ENCODE measurements around the gene CHCHD10. TPM values are rescaled to one million over a fixed set of nuclear protein-coding genes. Genes with fewer than 3 reads are reported as not detected.

The CHCHD10 gene
- total and polyA plus RNA-seq, 12 donors, result 4.6 to 528 (median 142) TPM

GRCh38 chr22:23774114-23774921, 6.5 kb upstream of the CHCHD10 start:
- WGBS, 4 donors, result 64 to 89% (median 77%) methylated on average over 5 to 12 of the region's 12 CpGs
- H3K27me3 ChIP-seq, result no peaks in the 10 kb centered on the region
- peaks cover 0 to 6% of the 10 kb centered on the region in 2 donors for H3K4me1 ChIP-seq (replicated peaks in 1 of 2)
- intact Hi-C loops (cut with DNase I), result no loop called here
- no peaks in the 10 kb centered on the region for H3K9me3 ChIP-seq (replicated peaks in 1 of 3)
- DNase-seq, result no peak
- no peaks in the 10 kb centered on the region for H3K36me3 ChIP-seq (replicated peaks in 1 of 2)
- no peak overlapping the region for H3K27ac ChIP-seq
- TF ChIP-seq POLR2A (IDR thresholded peaks at IDR 0.05), result no peak
- TF ChIP-seq CTCF (IDR thresholded peaks at IDR 0.05), result no peak
- no peak overlapping the region for H3K4me3 ChIP-seq

DNA sequence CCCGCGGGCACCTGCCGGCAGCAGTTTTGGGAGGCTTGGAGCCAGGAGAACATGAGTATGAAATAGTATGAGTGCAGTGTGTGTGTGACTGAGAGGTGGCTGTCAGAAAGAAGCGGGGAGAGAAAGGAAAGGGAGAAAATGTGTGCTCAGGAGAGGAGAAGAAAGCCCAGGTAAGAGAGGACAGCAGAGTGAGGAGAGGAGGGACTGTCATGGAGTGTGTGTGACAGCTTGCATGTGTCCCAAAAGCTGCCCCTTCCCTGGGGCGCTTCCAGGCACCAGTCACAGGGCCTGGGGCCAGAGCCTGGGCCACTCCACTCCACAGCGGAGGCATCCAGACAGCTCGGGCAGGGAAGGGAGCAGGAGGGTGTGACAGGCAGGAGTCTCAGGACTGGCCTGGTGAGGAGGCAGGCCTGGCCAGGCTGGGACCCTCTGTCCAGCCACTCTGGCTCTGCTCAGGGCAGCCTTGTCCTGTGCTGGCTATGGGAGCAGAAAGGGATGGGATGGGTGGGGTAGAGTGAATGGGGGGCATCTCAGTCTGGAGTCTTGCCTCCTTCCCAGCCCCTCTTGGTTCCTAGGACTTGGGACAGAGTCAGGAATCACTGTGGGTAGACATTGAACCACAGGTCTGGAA, 5.8 kb upstream of the CHCHD10 start:
- 72 to 83% (median 75%) methylated on average over 5 to 7 of the region's 7 CpGs for WGBS, 4 donors
- Histone ChIP-seq H3K27ac (no peak overlapping the region), H3K9me3 (replicated peaks in 1 of 3) (no peaks in the 10 kb centered on the region), H3K4me3 (peak overlapping the region in 1 of 4 donors; percentile 67), H3K27me3 (no peaks in the 10 kb centered on the region), H3K4me1 (replicated peaks in 1 of 2) (peaks cover 0 to 10% of the 10 kb centered on the region in 2 donors), H3K36me3 (replicated peaks in 1 of 2) (no peaks in the 10 kb centered on the region)
- intact Hi-C loops (cut with DNase I), result no loop called here
- TF ChIP-seq POLR2A (IDR thresholded peaks at IDR 0.05) (no peak), CTCF (IDR thresholded peaks at IDR 0.05) (no peak)
- DNase-seq, result no peak

- TF ChIP-seq POLR2A (IDR thresholded peaks at IDR 0.05) (no peak), CTCF (IDR thresholded peaks at IDR 0.05) (no peak)
- intact Hi-C loops (cut with DNase I), result no loop called here
- Histone ChIP-seq H3K36me3 (replicated peaks in 1 of 2) (no peaks in the 10 kb centered on the region), H3K9me3 (replicated peaks in 1 of 3) (no peaks in the 10 kb centered on the region), H3K27ac (peak within 1 kb of the TSS in 1 of 5 donors; percentile 33), H3K27me3 (no peaks in the 10 kb centered on the region), H3K4me3 (peak within 1 kb of the TSS in 2 of 4 donors; percentile 28 to 67), H3K4me1 (replicated peaks in 1 of 2) (peaks cover 0 to 13% of the 10 kb centered on the region in 2 donors)
- DNase-seq, result peak in 4 of 7 donors; percentile 49 to 60 (median 58)
- 10 to 67% (median 19%) methylated on average over 6 to 78 of the region's 79 CpGs for WGBS, 4 donors
These were observed 5.1 kb upstream of the CHCHD10 start, which contains the start of gene MMP11 for GRCh38 chr22:23772649-23773473. Gene MMP11 (plus strand): TSS chr22:23772849. CDS start chr22:23772871, 22 bp downstream.

DNA sequence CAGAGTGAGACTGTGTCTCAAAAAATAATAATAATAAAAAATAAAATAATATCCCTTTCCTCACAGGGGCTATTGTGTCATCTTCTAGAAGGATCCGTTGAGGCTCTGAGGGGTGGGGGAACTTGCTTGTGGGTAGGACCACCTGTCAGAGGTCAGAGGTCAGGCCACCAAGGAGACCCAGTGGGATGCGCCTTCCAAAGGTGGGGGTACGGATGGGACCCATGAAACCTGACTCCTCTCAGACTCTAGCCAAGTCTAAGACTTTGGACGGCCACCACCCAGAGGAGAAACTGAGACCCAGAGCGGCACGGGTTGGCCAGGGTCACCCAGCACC, 4.5 kb upstream of the CHCHD10 start:
- TF ChIP-seq CTCF (IDR thresholded peaks at IDR 0.05) (no peak), POLR2A (IDR thresholded peaks at IDR 0.05) (no peak)
- DNase-seq, result no peak
- no peaks in the 10 kb centered on the region for H3K36me3 ChIP-seq (replicated peaks in 1 of 2)
- H3K27ac ChIP-seq, result no peak overlapping the region
- H3K4me3 ChIP-seq, result peak overlapping the region in 2 of 4 donors; percentile 28 to 67
- intact Hi-C loops (cut with DNase I), result no loop called here
- WGBS, 4 donors, result 17 to 32% (median 23%) methylated on average over 3 to 6 of the region's 6 CpGs
- H3K4me1 ChIP-seq (replicated peaks in 1 of 2), result peaks cover 0 to 15% of the 10 kb centered on the region in 2 donors
- H3K27me3 ChIP-seq, result no peaks in the 10 kb centered on the region
- no peaks in the 10 kb centered on the region for H3K9me3 ChIP-seq (replicated peaks in 1 of 3)

Data from adrenal gland (tissue), 12 donors.